ENCODE measurements around the gene ARHGAP10. TPM values are rescaled to one million over a fixed set of nuclear protein-coding genes. Genes with fewer than 3 reads are reported as not detected.

ARHGAP10 gene
- total RNA-seq, 1 experiment from 2014 or later, result 36.6 TPM

- H3K4me3 ChIP-seq (ENCODE audit: low read depth, low read length), result no peak overlapping the region
- intact Hi-C loops (cut with micrococcal nuclease; ENCODE audit: unreplicated experiment), result no loop called here
- H3K4me3 Mint-ChIP-seq (ENCODE audit: unreplicated experiment), result no peak overlapping the region
Observed at GRCh38 chr4:147836807-147837206, 104.9 kb downstream of the ARHGAP10 start.

GRCh38 chr4:147837435-147837834 lies 105.5 kb downstream of the ARHGAP10 start:
- peak in 1 of 2 experiments; percentile 32 for DNase-seq
- Mint-ChIP-seq H3K27me3 (ENCODE audit: insufficient read depth, unreplicated experiment) (no peaks in the 10 kb centered on the region), H3K36me3 (ENCODE audit: insufficient read depth, unreplicated experiment) (peaks cover 12% of the 10 kb centered on the region), H3K4me3 (ENCODE audit: unreplicated experiment) (no peak overlapping the region), H3K27ac (ENCODE audit: unreplicated experiment) (no peak overlapping the region), H3K9me3 (ENCODE audit: unreplicated experiment) (no peaks in the 10 kb centered on the region), H3K4me1 (ENCODE audit: low read depth, unreplicated experiment) (peaks cover 10% of the 10 kb centered on the region)
- CTCF ChIA-PET, result interaction anchor here (0.7 kb wide), 1 partner anchor 103 kb away, joined by 5 read pairs; no protein-coding TSS in a partner anchor
- POLR2A ChIA-PET, result interaction anchor here (0.6 kb wide), 1 partner anchor 97 kb away, joined by 3 read pairs; no protein-coding TSS in a partner anchor
- Histone ChIP-seq H3K9me3 (no peaks in the 10 kb centered on the region), H3K4me1 (no peaks in the 10 kb centered on the region), H3K4me3 (ENCODE audit: low read depth, low read length) (no peak overlapping the region), H3K36me3 (ENCODE audit: control insufficient read depth, insufficient read depth, low read length) (no peaks in the 10 kb centered on the region), H3K27me3 (replicated peaks; ENCODE audit: control insufficient read depth, insufficient read depth, low read length) (no peaks in the 10 kb centered on the region)
- intact Hi-C loops (cut with micrococcal nuclease; ENCODE audit: unreplicated experiment), result no loop called here
- BruUV-seq (replicated peaks), result no TSS peak
- TF ChIP-seq, protein P1, sequence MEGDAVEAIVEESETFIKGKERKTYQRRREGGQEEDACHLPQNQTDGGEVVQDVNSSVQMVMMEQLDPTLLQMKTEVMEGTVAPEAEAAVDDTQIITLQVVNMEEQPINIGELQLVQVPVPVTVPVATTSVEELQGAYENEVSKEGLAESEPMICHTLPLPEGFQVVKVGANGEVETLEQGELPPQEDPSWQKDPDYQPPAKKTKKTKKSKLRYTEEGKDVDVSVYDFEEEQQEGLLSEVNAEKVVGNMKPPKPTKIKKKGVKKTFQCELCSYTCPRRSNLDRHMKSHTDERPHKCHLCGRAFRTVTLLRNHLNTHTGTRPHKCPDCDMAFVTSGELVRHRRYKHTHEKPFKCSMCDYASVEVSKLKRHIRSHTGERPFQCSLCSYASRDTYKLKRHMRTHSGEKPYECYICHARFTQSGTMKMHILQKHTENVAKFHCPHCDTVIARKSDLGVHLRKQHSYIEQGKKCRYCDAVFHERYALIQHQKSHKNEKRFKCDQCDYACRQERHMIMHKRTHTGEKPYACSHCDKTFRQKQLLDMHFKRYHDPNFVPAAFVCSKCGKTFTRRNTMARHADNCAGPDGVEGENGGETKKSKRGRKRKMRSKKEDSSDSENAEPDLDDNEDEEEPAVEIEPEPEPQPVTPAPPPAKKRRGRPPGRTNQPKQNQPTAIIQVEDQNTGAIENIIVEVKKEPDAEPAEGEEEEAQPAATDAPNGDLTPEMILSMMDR (IDR thresholded peaks at IDR 0.05; ENCODE audit: insufficient read depth in 1 of 2, low read depth in 1 of 2, low read length in 1 of 2, severe bottlenecking in 1 of 2, unreplicated experiment in 1 of 2), result no peak

More at GRCh38 chr4:147836807-147837206, 104.9 kb downstream of the ARHGAP10 start:
- H3K9me3 ChIP-seq, result no peaks in the 10 kb centered on the region
- H3K27ac Mint-ChIP-seq (ENCODE audit: unreplicated experiment), result no peak overlapping the region
- H3K27me3 ChIP-seq (replicated peaks; ENCODE audit: control insufficient read depth, insufficient read depth, low read length), result no peaks in the 10 kb centered on the region
- H3K9me3 Mint-ChIP-seq (ENCODE audit: unreplicated experiment), result no peaks in the 10 kb centered on the region
- H3K4me1 Mint-ChIP-seq (ENCODE audit: low read depth, unreplicated experiment), result peaks cover 14% of the 10 kb centered on the region
- TF ChIP-seq, protein P1 (IDR thresholded peaks at IDR 0.05; ENCODE audit: insufficient read depth in 1 of 2, low read depth in 1 of 2, low read length in 1 of 2, severe bottlenecking in 1 of 2, unreplicated experiment in 1 of 2), result no peak
- CTCF ChIA-PET, result interaction anchor here (0.7 kb wide), 1 partner anchor 102 kb away, joined by 5 read pairs; no protein-coding TSS in a partner anchor
- H3K27me3 Mint-ChIP-seq (ENCODE audit: insufficient read depth, unreplicated experiment), result no peaks in the 10 kb centered on the region
- BruUV-seq (replicated peaks), result no TSS peak
- POLR2A ChIA-PET, result no interaction called here
- no peaks in the 10 kb centered on the region for H3K36me3 ChIP-seq (ENCODE audit: control insufficient read depth, insufficient read depth, low read length)
- DNase-seq, result no peak
- peaks cover 12% of the 10 kb centered on the region for H3K36me3 Mint-ChIP-seq (ENCODE audit: insufficient read depth, unreplicated experiment)
- H3K4me1 ChIP-seq, result 0 out of 2 replicates have a peak, but pooled peaks cover 2% of the 10 kb centered on the region

DNA sequence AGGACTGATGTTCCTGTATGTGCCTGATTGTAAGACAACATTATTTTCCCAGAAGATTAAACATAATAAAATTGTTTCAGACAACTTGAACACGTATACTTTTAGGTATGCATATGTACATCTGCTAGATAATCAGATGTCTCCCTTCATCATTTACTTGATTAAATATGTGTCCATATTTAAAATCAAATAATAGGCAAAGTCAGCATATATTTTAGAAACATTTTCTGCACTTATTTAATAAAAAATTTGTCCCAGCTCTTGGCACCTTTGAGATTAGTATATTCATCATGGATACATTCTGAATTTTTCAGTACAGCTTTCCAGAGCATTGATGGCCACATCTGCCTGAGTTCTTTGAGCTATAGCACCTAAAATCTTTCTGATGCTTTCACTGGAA lies 106.0 kb downstream of the ARHGAP10 start:
- Histone ChIP-seq H3K4me1 (peaks cover 4% of the 10 kb centered on the region), H3K4me3 (ENCODE audit: low read depth, low read length) (no peak overlapping the region), H3K36me3 (ENCODE audit: control insufficient read depth, insufficient read depth, low read length) (no peaks in the 10 kb centered on the region), H3K9me3 (no peaks in the 10 kb centered on the region), H3K27me3 (replicated peaks; ENCODE audit: control insufficient read depth, insufficient read depth, low read length) (no peaks in the 10 kb centered on the region)
- H3K36me3 Mint-ChIP-seq (ENCODE audit: insufficient read depth, unreplicated experiment), result peaks cover 16% of the 10 kb centered on the region
- ChIA-PET CTCF (no interaction called here), POLR2A (interaction anchor here (0.5 to 0.6 kb wide), 2 partner anchors 13 to 98 kb away, joined by 3 read pairs; no protein-coding TSS in a partner anchor)
- BruUV-seq (replicated peaks), result no TSS peak
- H3K27ac Mint-ChIP-seq (ENCODE audit: unreplicated experiment), result no peak overlapping the region
- H3K27me3 Mint-ChIP-seq (ENCODE audit: insufficient read depth, unreplicated experiment), result no peaks in the 10 kb centered on the region
- TF ChIP-seq, protein P1 (IDR thresholded peaks at IDR 0.05; ENCODE audit: insufficient read depth in 1 of 2, low read depth in 1 of 2, low read length in 1 of 2, severe bottlenecking in 1 of 2, unreplicated experiment in 1 of 2), result no peak
- no peaks in the 10 kb centered on the region for H3K9me3 Mint-ChIP-seq (ENCODE audit: unreplicated experiment)
- peaks cover 10% of the 10 kb centered on the region for H3K4me1 Mint-ChIP-seq (ENCODE audit: low read depth, unreplicated experiment)
- no peak for DNase-seq
- no peak overlapping the region for H3K4me3 Mint-ChIP-seq (ENCODE audit: unreplicated experiment)
- intact Hi-C loops (cut with micrococcal nuclease; ENCODE audit: unreplicated experiment), result no loop called here
